Measurements from ENCODE around the gene FZD1.

DNA sequence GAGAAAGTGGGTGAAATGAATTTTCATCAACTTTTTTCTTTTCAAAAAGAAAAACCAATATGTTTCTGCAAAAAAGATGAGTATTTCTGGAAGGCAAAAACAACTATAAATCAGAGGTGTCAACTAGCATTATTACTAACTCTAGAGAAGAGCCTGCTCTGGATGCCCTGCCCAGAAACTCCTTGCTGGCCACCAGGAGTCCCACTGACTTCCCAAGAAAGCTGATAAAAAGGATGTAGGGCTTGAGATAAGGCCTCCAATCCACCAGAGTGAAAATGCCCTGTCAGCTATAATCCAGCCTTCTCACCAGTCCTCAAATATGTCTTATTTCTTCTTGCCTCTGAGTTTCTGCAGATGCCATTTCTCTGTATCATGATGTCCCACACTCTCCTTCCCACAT, 16.7 kb upstream of the FZD1 start:
- no peak for TF ChIP-seq POLR2A (IDR thresholded peaks at IDR 0.05; ENCODE audit: low read depth, low read length)
- no peak for TF ChIP-seq POLR2AphosphoS5 (IDR thresholded peaks at IDR 0.05; ENCODE audit: low read depth, low read length)
- no peak for TF ChIP-seq SPI1 (IDR thresholded peaks at IDR 0.05; ENCODE audit: low read depth, low read length)
